ENCODE measurements around the gene C17orf114.

Gene C17orf114

GRCh38 chr17:4789701-4789950 lies 12.5 kb downstream of the C17orf114 start:
- Mint-ChIP-seq H3K27me3 (ENCODE audit: low read depth) (peaks cover 29% of the 10 kb centered on the region), H3K36me3 (ENCODE audit: insufficient read depth in 2 of 2) (peaks cover 0 to 1% of the 10 kb centered on the region in 2 donors), H3K4me3 (peak overlapping the region; percentile 80 to 95), H3K4me1 (ENCODE audit: low read depth) (peaks cover 38% of the 10 kb centered on the region), H3K9me3 (no peaks in the 10 kb centered on the region), H3K27ac (no peak overlapping the region)
- ATAC-seq (replicated peaks in 1 of 2) (no peak), DNase-seq (no peak)

- Mint-ChIP-seq H3K36me3 (ENCODE audit: insufficient read depth in 2 of 2) (peaks cover 0 to 1% of the 10 kb centered on the region in 2 donors), H3K27me3 (ENCODE audit: low read depth) (peaks cover 34% of the 10 kb centered on the region)
Measured at GRCh38 chr17:4788807-4789700, 13.1 kb downstream of the C17orf114 start, which contains the start of gene GLTPD2. GLTPD2 (plus strand) TSS chr17:4788964; CDS start chr17:4789012, 48 bp downstream.

GRCh38 chr17:4788159-4788806 lies 13.8 kb downstream of the C17orf114 start:
- Mint-ChIP-seq H3K27ac (no peak overlapping the region), H3K9me3 (no peaks in the 10 kb centered on the region), H3K36me3 (ENCODE audit: insufficient read depth in 2 of 2) (peaks cover 0 to 1% of the 10 kb centered on the region in 2 donors), H3K4me1 (ENCODE audit: low read depth) (peaks cover 38% of the 10 kb centered on the region), H3K27me3 (ENCODE audit: low read depth) (peaks cover 42% of the 10 kb centered on the region), H3K4me3 (peak overlapping the region; percentile 23 to 63)
- ATAC-seq (replicated peaks in 1 of 2) (no peak), DNase-seq (no peak)

More at GRCh38 chr17:4788807-4789700, 13.1 kb downstream of the C17orf114 start, which contains the start of gene GLTPD2:
- DNase-seq (no peak), ATAC-seq (replicated peaks in 1 of 2) (no peak)
- Mint-ChIP-seq H3K27ac (no peak within 1 kb of the TSS), H3K9me3 (no peaks in the 10 kb centered on the region), H3K4me3 (peak within 1 kb of the TSS; percentile 80 to 95), H3K4me1 (ENCODE audit: low read depth) (peaks cover 38% of the 10 kb centered on the region)

- Mint-ChIP-seq H3K4me3 (peak overlapping the region; percentile 66), H3K27ac (no peak overlapping the region), H3K27me3 (ENCODE audit: low read depth) (peaks cover 52% of the 10 kb centered on the region), H3K9me3 (no peaks in the 10 kb centered on the region), H3K4me1 (ENCODE audit: low read depth) (peaks cover 38% of the 10 kb centered on the region), H3K36me3 (ENCODE audit: insufficient read depth in 2 of 2) (peaks cover 0 to 1% of the 10 kb centered on the region in 2 donors)
- no peak for ATAC-seq (replicated peaks in 1 of 2)
- DNase-seq: no peak
Measured at GRCh38 chr17:4786516-4786915, 15.6 kb downstream of the C17orf114 start.

- Mint-ChIP-seq H3K4me3 (peak within 1 kb of the TSS; percentile 66), H3K27me3 (ENCODE audit: low read depth) (peaks cover 52% of the 10 kb centered on the region)
- DNase-seq: peak in 1 of 2 donors; percentile 13
Measured at GRCh38 chr17:4786106-4786511, 16.0 kb downstream of the C17orf114 start, which contains the start of gene VMO1. VMO1 (minus strand) TSS chr17:4786364; CDS start chr17:4786352, 12 bp downstream.

GRCh38 chr17:4785311-4786105 lies 16.6 kb downstream of the C17orf114 start:
- peak in 1 of 2 donors; percentile 21 for DNase-seq
- Mint-ChIP-seq H3K9me3 (no peaks in the 10 kb centered on the region), H3K27me3 (ENCODE audit: low read depth) (peaks cover 55% of the 10 kb centered on the region), H3K4me1 (ENCODE audit: low read depth) (peaks cover 29% of the 10 kb centered on the region), H3K4me3 (peak overlapping the region; percentile 66), H3K36me3 (ENCODE audit: insufficient read depth in 2 of 2) (no peaks in the 10 kb centered on the region), H3K27ac (no peak overlapping the region)
- no peak for ATAC-seq (replicated peaks in 1 of 2)

More at GRCh38 chr17:4786106-4786511, 16.0 kb downstream of the C17orf114 start, which contains the start of gene VMO1:
- Mint-ChIP-seq H3K36me3 (ENCODE audit: insufficient read depth in 2 of 2) (no peaks in the 10 kb centered on the region), H3K27ac (no peak within 1 kb of the TSS), H3K4me1 (ENCODE audit: low read depth) (peaks cover 35% of the 10 kb centered on the region), H3K9me3 (no peaks in the 10 kb centered on the region)
- ATAC-seq (replicated peaks in 1 of 2): no peak

GRCh38 chr17:4782652-4783051 lies 19.5 kb downstream of the C17orf114 start:
- H3K4me1 Mint-ChIP-seq (ENCODE audit: low read depth): peaks cover 25% of the 10 kb centered on the region
- no peaks in the 10 kb centered on the region for H3K36me3 Mint-ChIP-seq (ENCODE audit: insufficient read depth in 2 of 2)
- peaks cover 60% of the 10 kb centered on the region for H3K27me3 Mint-ChIP-seq (ENCODE audit: low read depth)
- peak; percentile 11 to 33 for DNase-seq
- ATAC-seq (replicated peaks in 1 of 2): peak in 1 of 2 donors; percentile 49
- no peak overlapping the region for H3K27ac Mint-ChIP-seq
- no peaks in the 10 kb centered on the region for H3K9me3 Mint-ChIP-seq
- H3K4me3 Mint-ChIP-seq: no peak overlapping the region

GRCh38 chr17:4780325-4780955 lies 21.7 kb downstream of the C17orf114 start:
- Mint-ChIP-seq H3K27ac (no peak overlapping the region), H3K27me3 (ENCODE audit: low read depth) (peaks cover 41% of the 10 kb centered on the region), H3K4me1 (ENCODE audit: low read depth) (peaks cover 3% of the 10 kb centered on the region), H3K36me3 (ENCODE audit: insufficient read depth in 2 of 2) (no peaks in the 10 kb centered on the region), H3K4me3 (no peak overlapping the region), H3K9me3 (no peaks in the 10 kb centered on the region)
- DNase-seq (no peak), ATAC-seq (replicated peaks in 1 of 2) (no peak)

- H3K27ac Mint-ChIP-seq: no peak overlapping the region
- peaks cover 23% of the 10 kb centered on the region for H3K27me3 Mint-ChIP-seq (ENCODE audit: low read depth)
- DNase-seq (no peak), ATAC-seq (replicated peaks in 1 of 2) (no peak)
- no peak overlapping the region for H3K4me3 Mint-ChIP-seq
- H3K4me1 Mint-ChIP-seq (ENCODE audit: low read depth): no peaks in the 10 kb centered on the region
- H3K36me3 Mint-ChIP-seq (ENCODE audit: insufficient read depth in 2 of 2): no peaks in the 10 kb centered on the region
- H3K9me3 Mint-ChIP-seq: no peaks in the 10 kb centered on the region
Measured at GRCh38 chr17:4777969-4778760, 24.0 kb downstream of the C17orf114 start.

GRCh38 chr17:4772235-4772613 lies 29.9 kb downstream of the C17orf114 start:
- Mint-ChIP-seq H3K4me1 (ENCODE audit: low read depth) (peaks cover 6% of the 10 kb centered on the region), H3K4me3 (no peak overlapping the region), H3K27me3 (ENCODE audit: low read depth) (no peaks in the 10 kb centered on the region), H3K27ac (no peak overlapping the region), H3K9me3 (no peaks in the 10 kb centered on the region), H3K36me3 (ENCODE audit: insufficient read depth in 2 of 2) (no peaks in the 10 kb centered on the region)
- DNase-seq (no peak), ATAC-seq (replicated peaks in 1 of 2) (no peak)

GRCh38 chr17:4771519-4772234 lies 30.5 kb downstream of the C17orf114 start, which contains the start of gene TM4SF5:
TM4SF5 (plus strand) TSS chr17:4771886; CDS start chr17:4771923, 37 bp downstream.
- ATAC-seq (replicated peaks in 1 of 2) (peak in 1 of 2 donors; percentile 43), DNase-seq (no peak)
- H3K4me1 Mint-ChIP-seq (ENCODE audit: low read depth): peaks cover 6% of the 10 kb centered on the region

More at GRCh38 chr17:4771519-4772234, 30.5 kb downstream of the C17orf114 start, which contains the start of gene TM4SF5:
- no peak within 1 kb of the TSS for H3K4me3 Mint-ChIP-seq
- H3K27me3 Mint-ChIP-seq (ENCODE audit: low read depth): no peaks in the 10 kb centered on the region
- H3K9me3 Mint-ChIP-seq: no peaks in the 10 kb centered on the region
- H3K27ac Mint-ChIP-seq: no peak within 1 kb of the TSS
- H3K36me3 Mint-ChIP-seq (ENCODE audit: insufficient read depth in 2 of 2): no peaks in the 10 kb centered on the region

Measured in activated T-cell treated with anti-CD3 and anti-CD28 coated beads, Interleukin-2, amount 50 U/mL, for 72 hours (primary cell).